Measurements from ENCODE around the gene GLYR1.

The GLYR1 gene

DNA sequence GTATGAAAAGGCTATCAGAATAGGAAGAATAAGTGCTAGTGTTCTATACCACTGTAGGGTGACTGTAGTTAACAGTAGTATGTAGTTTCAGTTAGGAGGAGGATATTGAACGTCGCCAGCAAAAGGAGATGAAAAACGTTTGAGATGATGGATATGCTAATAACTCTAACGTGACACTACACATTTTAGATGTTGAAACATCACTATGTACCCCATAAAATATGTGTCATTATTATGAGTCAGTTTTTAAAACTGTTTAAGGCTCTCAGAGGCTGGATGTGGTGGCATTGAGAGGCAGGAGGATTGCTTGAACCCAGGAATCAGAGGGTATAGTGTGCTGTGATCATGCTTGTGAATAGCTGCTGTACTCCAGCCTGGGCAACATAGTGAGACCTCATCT lies 32.0 kb upstream of the GLYR1 start:
- no peak for DNase-seq

GRCh38 chr16:4877380-4877685 lies 30.2 kb upstream of the GLYR1 start:
- DNase-seq = no peak

DNA sequence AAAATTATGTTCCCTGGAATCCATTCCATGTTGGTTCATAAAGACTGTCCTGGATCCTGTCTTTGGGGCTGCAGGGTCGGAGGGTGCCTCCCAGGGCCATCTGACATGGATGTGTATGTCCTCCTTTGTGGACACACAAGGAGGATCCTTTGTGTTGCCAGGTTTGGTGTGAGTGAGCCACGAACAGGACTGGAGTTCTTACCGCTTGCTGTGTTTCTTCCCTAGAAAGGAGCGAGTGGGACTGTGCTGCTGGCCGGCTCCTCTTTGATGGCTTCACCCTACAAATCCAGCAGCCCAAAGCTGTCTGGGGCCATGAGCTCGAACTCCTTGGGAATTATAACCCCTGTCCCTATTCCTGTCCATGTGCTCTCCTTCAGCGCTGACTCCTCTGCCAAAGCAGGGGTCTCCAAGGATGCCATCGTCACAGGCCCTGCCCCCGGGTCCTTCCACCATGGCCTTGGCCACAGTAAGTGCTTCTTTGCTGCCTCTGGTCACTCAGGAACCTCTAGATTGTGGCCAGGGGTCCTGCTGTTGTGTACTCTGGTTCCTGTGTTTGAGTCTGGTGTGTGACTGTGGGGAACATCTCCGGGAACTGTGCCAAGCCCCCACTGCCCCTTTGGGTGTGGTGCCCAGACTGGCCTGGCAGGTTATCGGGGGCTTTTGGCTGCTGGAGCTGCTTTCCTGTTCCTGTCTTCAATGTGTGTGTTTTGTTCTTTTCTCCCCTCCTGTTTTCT lies 29.7 kb upstream of the GLYR1 start:
- no peak for DNase-seq

DNA sequence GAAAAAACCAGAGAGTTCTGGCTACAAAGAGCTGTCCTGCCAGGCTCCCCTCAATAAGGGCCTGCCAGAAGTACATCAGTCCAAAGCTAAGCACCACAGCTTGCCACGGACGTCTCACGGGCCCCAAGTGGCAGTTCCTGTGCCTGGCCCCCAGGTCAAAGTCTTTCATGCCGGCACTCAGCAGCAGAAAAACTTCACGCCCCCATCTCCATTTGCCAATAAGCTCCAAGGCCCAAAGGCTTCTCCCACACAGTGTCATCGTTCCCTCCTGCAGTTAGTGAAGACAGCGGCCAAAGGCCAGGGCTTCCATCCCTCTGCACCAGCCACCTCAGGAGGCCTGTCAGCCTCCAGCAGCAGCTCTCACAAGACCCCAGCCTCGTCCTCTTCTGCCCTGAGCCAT lies 27.6 kb upstream of the GLYR1 start:
- DNase-seq = no peak

- DNase-seq = no peak
Measured at GRCh38 chr16:4873091-4873490, 26.0 kb upstream of the GLYR1 start.

DNA sequence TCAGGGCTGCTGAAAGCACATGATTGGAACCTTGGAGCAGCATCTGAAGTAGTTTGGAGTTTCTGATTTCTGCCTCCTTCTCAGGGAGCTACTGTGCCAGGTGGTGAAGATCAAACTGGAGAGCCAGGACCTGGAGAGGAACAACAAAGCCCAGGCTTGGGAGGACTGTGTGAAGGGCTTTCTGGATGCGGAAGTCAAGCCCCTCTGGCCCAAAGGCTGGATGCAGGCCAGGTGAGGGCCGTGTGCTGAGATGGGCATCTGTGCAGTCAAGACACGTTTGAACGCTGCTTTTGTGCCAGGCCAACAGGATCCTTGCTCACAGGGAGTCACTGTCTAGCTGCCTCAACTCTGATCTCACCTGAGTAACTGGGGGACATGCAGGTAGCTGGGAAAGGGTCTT lies 24.0 kb upstream of the GLYR1 start:
- DNase-seq = no peak

DNA sequence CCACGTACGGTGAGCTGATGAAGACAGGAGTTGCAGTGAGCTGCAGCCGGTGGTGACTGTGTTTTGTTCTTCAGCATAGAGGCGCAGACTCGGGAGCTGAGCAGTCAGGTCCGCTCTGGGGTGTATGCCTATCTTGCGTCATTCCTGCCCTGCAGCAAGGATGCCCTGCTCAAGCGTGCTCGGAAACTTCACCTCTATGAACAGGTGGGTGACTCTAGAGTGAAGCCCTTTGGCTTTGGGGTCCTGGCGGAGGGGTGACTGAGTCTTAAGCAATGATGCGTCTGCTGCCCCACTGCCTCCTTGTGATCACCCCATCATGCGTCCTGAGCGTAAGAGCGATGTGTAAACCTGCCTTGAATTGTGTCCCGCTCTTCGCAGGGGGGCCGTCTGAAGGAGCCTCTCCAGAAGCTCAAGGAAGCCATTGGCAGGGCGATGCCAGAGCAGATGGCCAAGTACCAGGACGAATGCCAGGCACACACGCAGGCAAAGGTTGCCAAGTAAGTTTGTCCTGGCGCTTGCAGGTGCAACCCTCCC lies 23.1 kb upstream of the GLYR1 start:
- DNase-seq = no peak

DNA sequence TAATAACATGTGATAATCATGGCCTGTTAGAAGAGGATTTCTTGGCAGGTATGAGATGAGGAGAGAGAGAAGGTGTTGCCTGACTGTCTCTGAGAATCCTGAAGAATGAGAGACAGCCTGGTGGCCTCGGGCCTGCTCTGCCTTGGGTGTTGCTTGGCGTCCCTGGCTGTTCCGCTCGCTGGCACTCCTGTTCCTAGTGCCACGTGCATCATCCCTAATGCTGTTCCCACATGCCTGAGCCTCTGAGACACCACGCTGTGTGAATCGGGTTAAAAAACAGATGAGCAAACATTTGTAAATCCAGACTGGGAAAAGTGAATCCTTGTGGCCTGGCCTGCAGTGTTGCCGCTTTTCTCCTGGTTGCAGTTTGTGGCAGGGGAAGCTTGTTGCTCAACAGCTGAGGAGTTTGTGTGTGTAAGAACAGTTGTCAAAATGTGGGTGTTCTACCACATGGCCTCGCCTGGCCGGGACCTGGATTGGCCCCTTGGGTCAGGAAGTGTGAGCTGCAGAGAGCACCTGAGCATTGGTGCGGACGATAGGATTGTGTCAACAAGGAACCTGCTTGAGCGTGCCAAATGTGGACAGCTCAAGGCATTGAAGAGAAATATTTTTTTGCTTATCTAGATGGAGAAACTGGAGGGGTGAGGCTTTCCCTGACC lies 22.2 kb upstream of the GLYR1 start:
- DNase-seq = no peak

- DNase-seq = no peak
Measured at GRCh38 chr16:4868535-4868934, 21.4 kb upstream of the GLYR1 start.

- DNase-seq = no peak
Measured at GRCh38 chr16:4868026-4868425, 20.9 kb upstream of the GLYR1 start.

- DNase-seq = no peak
Measured at GRCh38 chr16:4866586-4866985, 19.5 kb upstream of the GLYR1 start.

- no peak for DNase-seq
Measured at GRCh38 chr16:4865231-4865860, 18.3 kb upstream of the GLYR1 start.

GRCh38 chr16:4864728-4865127 lies 17.6 kb upstream of the GLYR1 start:
- DNase-seq = no peak

- no peak for DNase-seq
Measured at GRCh38 chr16:4862639-4863038, 15.6 kb upstream of the GLYR1 start.

GRCh38 chr16:4860727-4861342 lies 13.7 kb upstream of the GLYR1 start:
- no peak for DNase-seq

GRCh38 chr16:4859900-4860255 lies 12.8 kb upstream of the GLYR1 start:
- DNase-seq = no peak

GRCh38 chr16:4859190-4859899 lies 12.3 kb upstream of the GLYR1 start:
- no peak for DNase-seq

- no peak for DNase-seq
Measured at GRCh38 chr16:4855804-4856203, 8.7 kb upstream of the GLYR1 start.

GRCh38 chr16:4855371-4855770 lies 8.3 kb upstream of the GLYR1 start:
- DNase-seq = no peak

DNA sequence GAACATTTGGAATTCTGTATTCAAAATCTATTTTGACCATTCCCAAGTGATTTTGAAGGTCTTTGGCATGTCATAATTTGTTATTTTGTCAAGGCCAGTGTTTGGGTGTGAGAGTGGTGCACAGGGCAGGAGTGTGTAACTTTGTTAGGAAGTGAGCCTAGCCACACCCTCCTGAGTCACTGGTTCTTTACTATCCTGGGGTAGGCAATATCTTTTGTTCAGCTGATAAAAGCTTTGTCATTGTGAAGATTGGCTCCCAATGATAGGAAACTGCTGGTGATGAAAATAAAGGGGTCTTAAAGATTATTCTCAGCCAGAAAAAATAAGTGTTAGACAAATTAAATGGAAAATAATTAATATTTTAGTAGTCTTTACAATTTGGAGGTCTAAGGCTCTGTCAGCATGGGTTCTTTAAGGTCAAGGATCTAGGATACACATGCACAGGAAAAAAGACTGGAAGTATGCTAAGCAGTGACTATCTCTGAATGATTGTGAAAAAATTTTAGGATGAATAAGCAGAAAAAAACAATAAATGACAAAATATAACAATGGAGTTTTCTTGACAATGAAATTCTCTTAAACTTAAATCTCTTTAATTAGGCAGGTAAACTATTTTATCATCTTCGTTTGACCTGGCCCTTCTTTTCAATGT lies 5.3 kb upstream of the GLYR1 start:
- no peak for DNase-seq

GRCh38 chr16:4850211-4850610 lies 3.1 kb upstream of the GLYR1 start:
- DNase-seq = no peak

GRCh38 chr16:4847774-4848587 lies 893 bp upstream of the GLYR1 start:
- peak in 2 of 4 experiments; percentile 12 to 27 for DNase-seq
